HG02885 (cell line): ENCODE results near the gene COL25A1.
"Not testable (repeated sequence)": the region's sequence is repeated elsewhere in the genome, so short reads cannot be mapped to it uniquely, and the experiment has no call there.

Experiments used
- ATAC-seq: cut with Tn5 transposase; IDR thresholded peaks from one replicate; pipeline ENCODE4 v1.9.1; 2021; ENCODE audit warnings: mild to moderate bottlenecking; ENCODE audit not compliant: unreplicated experiment, poor library complexity

COL25A1 gene

DNA sequence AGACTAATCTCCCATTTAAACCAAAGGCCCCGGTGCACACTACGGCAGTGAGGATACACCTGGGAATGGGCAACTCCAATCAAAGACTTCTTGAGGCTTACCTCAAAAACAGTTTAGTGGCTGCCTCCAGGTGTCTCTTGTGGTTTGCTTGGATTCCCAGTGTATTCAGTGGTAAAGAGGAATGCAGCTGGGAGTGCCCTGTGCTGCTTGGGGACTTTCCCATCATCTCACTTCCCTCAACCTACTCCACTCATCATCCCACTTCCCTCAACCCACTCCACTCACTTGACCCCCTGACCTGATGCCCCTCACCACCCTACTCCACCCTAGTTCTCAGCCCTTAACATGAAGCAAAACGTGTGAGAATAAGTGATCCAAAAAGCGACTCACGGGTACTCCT, 362.3 kb downstream of the COL25A1 start:
- ATAC-seq: no peak

DNA sequence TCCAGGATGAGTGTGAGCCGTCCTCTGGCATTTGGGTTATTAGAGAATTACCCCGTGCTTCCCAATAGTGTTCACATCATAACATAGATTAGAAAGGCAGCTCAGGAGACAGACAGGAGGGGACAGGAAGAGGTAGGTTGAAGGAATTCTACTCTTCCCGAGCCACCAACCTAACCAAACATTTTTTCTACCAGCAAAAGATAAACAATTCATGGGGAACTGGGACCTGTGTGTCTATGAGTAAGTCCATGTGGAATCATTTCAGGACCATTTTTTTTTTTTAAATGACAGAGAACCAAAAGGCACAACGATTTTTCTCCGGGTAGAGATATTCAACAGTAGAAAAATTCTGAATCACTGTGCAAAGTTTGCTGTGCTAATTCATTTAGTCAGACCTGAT, 365.4 kb downstream of the COL25A1 start:
- no peak for ATAC-seq

DNA sequence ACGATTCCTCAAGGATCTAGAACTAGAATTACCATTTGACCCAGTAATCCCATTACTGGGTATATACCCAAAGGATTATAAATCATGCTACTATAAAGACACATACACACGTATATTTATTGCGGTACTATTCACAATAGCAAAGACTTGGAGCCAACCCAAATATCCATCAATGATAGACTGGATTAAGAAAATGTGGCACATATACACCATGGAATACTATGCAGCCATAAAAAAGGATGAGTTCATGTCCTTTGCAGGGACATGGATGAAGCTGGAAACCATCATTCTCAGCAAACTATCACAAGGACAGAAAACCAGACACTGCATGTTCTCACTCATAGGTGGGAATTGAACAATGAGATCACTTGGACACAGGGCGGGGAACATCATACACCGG, 368.5 kb downstream of the COL25A1 start:
- not testable (repeated sequence) for ATAC-seq

- ATAC-seq: no peak
These were observed 369.4 kb downstream of the COL25A1 start for GRCh38 chr4:108933046-108933445.

DNA sequence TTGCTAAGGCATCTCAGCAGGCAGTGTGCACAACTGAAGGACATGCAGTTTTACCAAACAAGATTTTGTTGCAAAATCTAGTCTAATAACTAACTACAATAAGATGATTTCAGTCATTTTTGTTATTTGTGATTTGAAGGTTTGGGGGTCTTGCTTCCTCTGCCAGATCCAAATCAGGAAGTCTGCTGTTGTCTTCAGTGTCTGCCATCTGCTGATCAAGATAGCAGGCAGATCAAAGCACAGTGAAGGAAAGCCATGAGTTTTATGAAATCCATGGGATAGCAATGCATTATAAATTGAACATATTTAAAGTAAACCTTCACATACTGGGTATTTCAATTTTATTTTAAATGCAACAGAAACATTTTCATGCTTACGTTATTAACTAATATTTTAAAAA, 370.5 kb downstream of the COL25A1 start:
- ATAC-seq: no peak

- ATAC-seq: no peak
These were observed 372.3 kb downstream of the COL25A1 start for GRCh38 chr4:108930186-108930585.

DNA sequence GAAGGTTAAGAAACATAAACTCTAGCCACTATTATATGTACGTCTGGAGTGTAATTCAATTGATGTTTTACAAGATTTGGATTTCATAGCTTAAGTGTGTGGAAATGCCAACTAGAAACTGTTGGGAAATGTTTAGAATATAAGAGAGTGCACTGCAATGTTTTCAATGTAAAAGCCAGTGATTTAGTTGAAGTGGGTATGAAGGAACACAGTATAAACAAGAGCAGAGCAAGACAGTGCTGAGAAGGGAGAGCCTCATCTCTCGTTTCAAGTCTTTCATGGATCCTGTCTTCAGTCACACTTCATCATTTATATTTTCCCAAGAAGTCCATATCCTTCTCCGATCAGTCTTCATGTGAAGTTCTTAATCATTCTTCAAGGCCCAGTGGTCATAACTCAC, 375.7 kb downstream of the COL25A1 start:
- no peak for ATAC-seq

GRCh38 chr4:108926061-108926460, 376.4 kb downstream of the COL25A1 start:
- ATAC-seq: no peak

- ATAC-seq: no peak
These were observed 380.3 kb downstream of the COL25A1 start for GRCh38 chr4:108922191-108922590.

- no peak for ATAC-seq
These were observed 381.9 kb downstream of the COL25A1 start for GRCh38 chr4:108920395-108921087.

DNA sequence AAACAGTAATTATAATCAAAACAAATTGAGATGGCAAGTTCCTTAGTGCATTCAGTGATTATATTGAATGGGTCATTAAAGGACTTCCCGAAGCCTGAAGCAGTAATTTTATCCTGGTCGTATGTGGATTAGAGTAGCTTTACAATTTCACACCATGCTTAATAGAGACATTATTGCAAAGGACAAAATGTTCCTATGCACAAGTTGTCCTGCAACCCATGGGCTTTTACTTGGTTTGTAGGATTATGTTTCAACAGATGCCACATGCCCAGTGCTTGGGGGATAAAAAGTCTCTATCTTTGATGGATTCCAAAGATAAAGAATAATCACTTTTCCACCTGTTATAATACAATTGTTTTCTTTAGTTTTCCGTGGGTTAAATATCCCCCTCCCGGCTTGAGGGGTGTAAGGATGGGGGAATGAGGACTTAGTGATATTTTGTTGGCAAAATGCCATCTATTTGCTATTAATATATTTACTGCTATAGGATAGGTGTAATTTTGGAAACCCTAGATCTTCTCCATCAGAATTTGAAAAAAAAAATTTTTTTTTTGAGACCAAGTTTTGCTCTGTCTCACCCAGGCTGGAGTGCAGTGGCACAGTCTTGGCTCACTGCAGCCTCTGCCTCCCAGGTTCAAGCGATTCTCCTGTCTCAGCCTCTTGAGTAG, 383.1 kb downstream of the COL25A1 start:
- no peak for ATAC-seq

DNA sequence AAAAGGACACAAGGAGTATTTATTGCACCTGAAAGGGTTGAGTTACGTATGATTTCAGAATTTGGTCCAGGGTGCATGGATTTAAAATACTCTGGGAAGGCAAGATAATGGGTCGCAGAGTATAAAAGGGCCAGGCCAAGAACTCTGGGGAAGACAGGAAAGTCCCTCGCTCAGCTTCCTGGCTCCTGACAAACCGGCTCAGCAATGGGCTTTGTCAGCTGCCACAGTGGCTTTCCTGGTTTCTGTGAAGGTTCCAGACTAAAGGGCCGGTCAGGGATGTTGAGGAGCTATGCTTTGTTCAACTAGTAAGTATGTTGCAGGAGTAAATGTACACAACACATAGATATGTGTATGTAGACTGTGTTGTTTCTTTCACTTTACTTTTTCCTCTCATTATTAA, 385.2 kb downstream of the COL25A1 start:
- no peak for ATAC-seq

DNA sequence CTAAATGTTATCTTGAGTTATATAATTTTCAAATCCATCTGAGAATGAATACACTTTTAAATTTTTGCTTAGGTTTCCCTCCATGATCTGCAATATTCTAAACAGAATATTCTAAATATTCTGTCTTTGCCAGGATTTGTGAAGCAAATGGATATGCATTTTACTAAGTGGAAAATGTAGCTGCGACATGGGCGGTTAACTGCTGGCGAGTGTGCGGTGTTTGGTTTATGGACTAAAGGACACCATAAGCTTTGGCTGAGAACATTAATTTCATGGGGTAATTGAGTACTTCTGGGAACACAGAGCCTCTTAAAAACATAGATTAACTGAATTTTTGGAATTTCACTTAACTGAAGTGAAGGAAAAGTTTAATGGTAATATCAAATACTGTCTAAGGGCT, 385.8 kb downstream of the COL25A1 start:
- ATAC-seq: no peak

DNA sequence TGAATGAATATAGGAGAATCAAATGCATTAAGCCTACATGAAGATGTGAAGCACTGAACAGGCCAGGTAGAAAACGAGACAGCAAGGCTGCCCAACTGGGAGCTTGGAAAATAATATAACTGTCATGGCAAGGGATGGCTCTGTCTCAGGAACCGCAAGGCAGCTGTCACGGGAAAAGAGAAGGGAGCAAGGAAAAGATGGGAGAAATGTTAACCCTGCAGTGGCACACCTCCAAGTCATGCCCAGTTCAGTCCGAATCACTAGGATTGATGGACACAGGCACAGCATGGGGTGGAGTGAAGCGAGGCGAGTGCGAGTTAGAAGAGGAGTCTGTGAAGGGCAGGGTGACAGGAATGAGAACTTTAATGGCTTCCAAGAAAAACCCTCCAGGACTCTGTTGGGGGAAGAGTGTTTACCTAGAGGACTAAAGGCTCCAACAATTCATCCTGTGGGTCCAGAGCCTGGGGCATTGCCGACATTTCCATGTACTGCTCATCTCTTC, 395.5 kb downstream of the COL25A1 start:
- no peak for ATAC-seq

- no peak for ATAC-seq
These were observed 396.5 kb downstream of the COL25A1 start for GRCh38 chr4:108906006-108906405.

DNA sequence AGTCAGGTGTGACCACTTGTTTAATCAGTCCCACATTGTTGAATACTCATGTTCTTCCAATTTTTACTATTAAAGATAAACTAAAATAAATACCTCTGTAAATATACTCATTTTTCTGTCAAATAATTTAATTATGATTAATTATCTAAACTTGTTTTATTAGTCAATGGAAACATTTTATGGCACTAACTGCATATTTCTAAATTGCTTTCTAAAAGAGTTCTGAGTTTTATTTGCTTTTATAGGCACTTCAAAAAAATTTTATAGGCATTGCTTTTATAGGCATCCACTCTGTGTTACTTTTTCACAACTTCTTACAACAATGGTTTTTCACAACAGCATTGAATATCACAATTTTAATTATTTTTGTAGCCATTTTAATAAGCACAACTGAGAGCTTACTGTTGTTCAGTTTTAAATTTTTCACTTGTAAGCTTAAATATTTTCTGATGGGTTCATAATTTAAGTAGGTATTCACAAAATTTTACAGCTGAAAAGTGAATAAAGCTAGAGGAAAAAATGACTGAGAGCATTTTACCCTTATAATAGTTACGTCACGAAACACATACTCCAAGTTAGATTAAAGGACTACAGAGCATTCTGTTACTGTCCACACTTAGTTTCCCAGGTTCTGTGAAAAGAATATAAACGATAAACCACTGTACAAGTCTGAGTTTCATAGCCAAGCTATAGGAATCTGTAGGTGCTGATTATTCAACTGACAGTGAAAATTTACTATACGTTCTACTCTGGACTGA, 398.8 kb downstream of the COL25A1 start:
- no peak for ATAC-seq

- ATAC-seq: peak; percentile 82
These were observed 399.7 kb downstream of the COL25A1 start for GRCh38 chr4:108902769-108903168.

- no peak for ATAC-seq
These were observed 401.2 kb downstream of the COL25A1 start for GRCh38 chr4:108901291-108901690.

DNA sequence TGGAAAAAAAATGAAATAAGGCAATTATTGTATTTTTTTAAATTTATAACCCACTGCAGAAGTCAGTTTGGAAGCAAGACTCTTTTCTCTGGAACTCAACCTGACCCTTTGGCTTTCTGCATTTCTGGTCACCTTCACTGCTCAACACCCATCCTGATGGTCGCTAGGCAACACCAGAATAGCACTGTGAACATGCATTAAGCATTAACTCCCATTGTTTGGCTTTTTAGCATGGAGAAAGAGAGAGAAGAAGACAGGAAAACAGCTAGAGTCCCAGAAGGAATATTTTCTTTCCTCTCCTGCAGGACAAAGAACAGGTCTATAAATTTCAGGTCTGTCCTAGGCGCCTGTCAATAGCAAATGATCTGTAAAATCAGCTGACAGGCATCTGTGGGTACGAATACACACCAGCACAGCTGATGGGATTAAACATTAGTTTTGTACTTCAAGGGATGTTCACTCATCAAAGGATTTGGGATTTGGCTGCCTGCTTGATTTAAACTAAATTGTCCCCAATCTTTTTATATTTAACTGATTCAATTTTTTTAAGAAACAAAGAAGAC, 402.4 kb downstream of the COL25A1 start:
- ATAC-seq: no peak

- ATAC-seq: no peak
These were observed 409.0 kb downstream of the COL25A1 start for GRCh38 chr4:108893468-108893867.
